Omental fat pad (tissue), 4 donors: ENCODE results near the gene TOP3B. TPM values are rescaled to one million over a fixed set of nuclear protein-coding genes. Genes with fewer than 3 reads are reported as not detected.

Experiments used
- ATAC-seq: fragments of 150-250 bp; one replicate; pipeline ENCODE4 v1.9.1; 2016; ENCODE audit warnings: mild to moderate bottlenecking, moderate library complexity; ENCODE audit not compliant: low FRiP score
- DNase-seq: peaks from one replicate; pipeline ENCODE4 v3.0.0-alpha.2; 2019; ENCODE audit warnings: low spot score
- CTCF ChIP-seq, 3 donors: fragments of 450-650 bp; IDR thresholded peaks; one replicate each; pipeline ENCODE4 v1.5.1; 2016 to 2017; ENCODE audit warnings: antibody characterized with exemption in 3 of 3, mild to moderate bottlenecking in 3 of 3, moderate library complexity in 2 of 3
- total RNA-seq, 4 donors: library from RNA; depleted of rRNA; stranded (reverse); fragments of >200 nt; gene quantifications; one replicate each; pipeline ENCODE4 v1.1.0, GENCODE V29; 2016

Gene TOP3B
- total RNA-seq, 4 donors from 2014 or later = 17.5 to 45.4 (median 21.3) TPM

- peak; percentile 89 for ATAC-seq
- DNase-seq = peak; percentile 61
- TF ChIP-seq CTCF (IDR thresholded peaks at IDR 0.05) = peak in 2 of 3 donors; percentile 83 to 94
These were observed 29.7 kb downstream of the TOP3B start, which contains the start of gene PPM1F for GRCh38 chr22:21952586-21953571. PPM1F (minus strand) TSS chr22:21952848; CDS start chr22:21946048, 6,800 bp downstream.

GRCh38 chr22:21951931-21952465 is 30.6 kb downstream of the TOP3B start:
- DNase-seq (no peak), ATAC-seq (peak; percentile 20)
- no peak for TF ChIP-seq CTCF (IDR thresholded peaks at IDR 0.05)

GRCh38 chr22:21951062-21951461 is 31.5 kb downstream of the TOP3B start:
- ATAC-seq (no peak), DNase-seq (no peak)
- no peak for TF ChIP-seq CTCF (IDR thresholded peaks at IDR 0.05)

- no peak for TF ChIP-seq CTCF (IDR thresholded peaks at IDR 0.05)
- no peak for ATAC-seq
These were observed 32.6 kb downstream of the TOP3B start for GRCh38 chr22:21949948-21950347.

GRCh38 chr22:21949569-21949918 is 33.0 kb downstream of the TOP3B start:
- no peak for DNase-seq
- ATAC-seq = no peak
- no peak for TF ChIP-seq CTCF (IDR thresholded peaks at IDR 0.05)

More at GRCh38 chr22:21949948-21950347, 32.6 kb downstream of the TOP3B start:
- no peak for DNase-seq

- no peak for DNase-seq
- TF ChIP-seq CTCF (IDR thresholded peaks at IDR 0.05) = no peak
- no peak for ATAC-seq
These were observed 33.6 kb downstream of the TOP3B start for GRCh38 chr22:21948824-21949568.
